ENCODE results near the gene TMEM35A. TPM values are rescaled to one million over a fixed set of nuclear protein-coding genes. Genes with fewer than 3 reads are reported as not detected.
"Not testable (repeated sequence)": the region's sequence is repeated elsewhere in the genome, so short reads cannot be mapped to it uniquely, and the experiment has no call there.

The TMEM35A gene, protein sequence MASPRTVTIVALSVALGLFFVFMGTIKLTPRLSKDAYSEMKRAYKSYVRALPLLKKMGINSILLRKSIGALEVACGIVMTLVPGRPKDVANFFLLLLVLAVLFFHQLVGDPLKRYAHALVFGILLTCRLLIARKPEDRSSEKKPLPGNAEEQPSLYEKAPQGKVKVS
- total RNA-seq, result 0.16 TPM
- long read RNA-seq, result 0 reads

DNA sequence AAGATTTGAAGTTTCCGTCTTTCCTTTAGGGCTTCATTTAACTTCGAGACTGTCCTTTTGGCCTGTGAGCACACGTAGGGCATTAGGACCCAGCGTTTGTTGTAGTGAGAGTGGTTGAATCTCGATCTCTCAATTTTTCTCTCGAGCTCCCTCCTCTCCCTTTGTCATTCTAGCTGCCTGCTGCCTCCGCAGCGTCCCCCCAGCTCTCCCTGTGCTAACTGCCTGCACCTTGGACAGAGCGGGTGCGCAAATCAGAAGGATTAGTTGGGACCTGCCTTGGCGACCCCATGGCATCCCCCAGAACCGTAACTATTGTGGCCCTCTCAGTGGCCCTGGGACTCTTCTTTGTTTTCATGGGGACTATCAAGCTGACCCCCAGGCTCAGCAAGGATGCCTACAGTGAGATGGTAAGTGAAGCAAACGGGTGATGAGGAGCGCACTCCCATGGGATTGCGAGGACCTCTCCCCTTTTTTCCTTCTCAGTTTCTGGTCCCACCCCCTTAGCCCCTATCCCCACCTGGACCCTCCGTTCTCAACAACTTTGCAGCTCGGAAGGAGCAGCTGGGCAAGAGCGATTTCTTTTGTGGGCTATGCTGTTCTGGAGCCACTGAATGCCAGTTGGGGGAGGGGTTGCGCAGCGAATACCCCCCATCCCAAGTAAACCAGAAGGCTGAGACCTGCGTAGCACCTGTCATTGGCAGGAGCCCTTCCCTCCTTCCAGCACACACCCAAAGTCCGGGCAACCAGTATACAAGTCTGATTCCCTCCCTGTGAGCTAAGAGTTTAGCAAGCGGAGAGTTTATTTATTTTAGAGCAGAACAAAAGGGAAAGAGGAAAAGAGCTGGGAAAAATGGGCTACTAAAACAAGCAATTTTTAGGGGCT is at the start of gene TMEM35A:
TMEM35A (plus strand) TSS at position 164 of the 883 bp plus-strand sequence; CDS start at position 288, 124 bp downstream.
- ATAC-seq (no peak), DNase-seq (ENCODE audit: missing footprints) (no peak)
- intact Hi-C loops (cut with DNase I), result no loop called here

DNA sequence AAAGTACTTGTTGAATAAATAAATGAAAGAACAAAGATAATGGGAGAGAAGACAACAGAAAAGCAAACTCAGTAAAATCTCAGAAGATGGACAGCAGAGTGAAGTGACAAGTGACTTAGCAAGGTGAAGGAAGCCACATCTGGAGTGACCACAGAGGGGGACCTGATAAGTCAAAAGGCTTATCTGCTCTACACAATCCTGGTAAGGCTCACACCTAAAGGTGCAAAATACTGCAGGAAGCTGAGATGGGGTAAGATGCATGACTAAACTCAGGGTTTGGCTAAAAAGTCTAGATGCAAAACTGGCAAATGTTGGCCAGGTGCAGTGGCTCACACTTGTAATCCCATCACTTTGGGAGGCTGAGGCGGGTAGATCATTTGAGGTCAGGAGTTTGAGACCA is 49.0 kb upstream of the TMEM35A start:
- ATAC-seq, result no peak
- no peak for DNase-seq (ENCODE audit: missing footprints)
- intact Hi-C loops (cut with DNase I), result no loop called here

GRCh38 chrX:101037231-101037630 is 41.4 kb upstream of the TMEM35A start:
- intact Hi-C loops (cut with DNase I), result no loop called here
- ATAC-seq, result no peak
- DNase-seq (ENCODE audit: missing footprints), result no peak

DNA sequence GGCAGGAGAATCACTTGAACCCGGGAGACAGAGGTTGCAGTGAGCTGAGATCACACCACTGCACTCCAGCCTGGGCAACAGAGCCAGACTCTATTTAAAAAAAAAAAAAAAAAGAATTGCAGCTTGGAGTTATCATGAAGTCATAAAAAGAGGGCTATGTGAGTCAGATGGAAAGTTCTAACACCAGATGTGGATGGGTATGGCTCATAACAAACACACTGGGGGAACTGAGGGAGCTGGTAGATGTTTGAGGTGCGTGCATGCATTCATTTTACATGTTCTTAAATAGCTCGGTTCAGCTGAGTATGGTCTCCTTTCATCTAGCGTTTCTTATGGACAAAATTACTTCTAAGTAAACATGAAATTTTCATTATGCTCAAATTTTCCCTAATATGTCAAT is 38.5 kb upstream of the TMEM35A start:
- DNase-seq (ENCODE audit: missing footprints), result no peak
- intact Hi-C loops (cut with DNase I), result no loop called here
- no peak for ATAC-seq

GRCh38 chrX:101051153-101051548 is 27.5 kb upstream of the TMEM35A start:
- intact Hi-C loops (cut with DNase I), result no loop called here
- no peak for DNase-seq (ENCODE audit: missing footprints)
- ATAC-seq, result no peak

- intact Hi-C loops (cut with DNase I), result no loop called here
- ATAC-seq (peak; percentile 99), DNase-seq (ENCODE audit: missing footprints) (peak; percentile 91)
Observed at GRCh38 chrX:101051549-101052302, 27.0 kb upstream of the TMEM35A start, which contains the start of gene TRMT2B. Gene TRMT2B, minus strand, starts transcription at chrX:101052111. Its CDS starts 9,822 bp downstream, at chrX:101042289.

DNA sequence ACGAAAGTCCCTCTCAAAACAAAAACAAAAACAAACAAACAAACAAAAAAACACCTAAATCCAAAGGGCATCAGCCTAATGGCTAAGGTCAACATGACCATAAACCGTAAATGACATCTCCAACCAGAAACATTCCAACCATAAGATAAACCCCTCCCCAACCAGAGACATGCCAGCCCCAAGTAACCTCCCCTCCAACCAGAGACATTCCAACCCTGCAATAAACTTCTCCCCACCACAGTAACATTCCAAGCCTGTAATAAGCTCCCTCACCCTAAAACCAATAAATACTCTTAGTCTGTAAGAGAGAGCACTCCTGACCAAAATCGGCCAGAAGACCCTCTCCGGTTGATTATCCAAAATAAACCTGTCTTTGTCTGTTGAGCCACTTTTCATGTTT is 22.1 kb upstream of the TMEM35A start:
- DNase-seq (ENCODE audit: missing footprints); intact Hi-C loops (cut with DNase I); ATAC-seq: not testable (repeated sequence)

- intact Hi-C loops (cut with DNase I), result no loop called here
- ATAC-seq, result no peak
Observed at GRCh38 chrX:101057093-101057714, 21.5 kb upstream of the TMEM35A start.

GRCh38 chrX:101062176-101062575 is 16.5 kb upstream of the TMEM35A start:
- intact Hi-C loops (cut with DNase I), result no loop called here
- no peak for ATAC-seq

More at GRCh38 chrX:101057093-101057714, 21.5 kb upstream of the TMEM35A start:
- DNase-seq (ENCODE audit: missing footprints), result no peak

GRCh38 chrX:101071582-101071981 is 7.1 kb upstream of the TMEM35A start:
- DNase-seq (ENCODE audit: missing footprints) (no peak), ATAC-seq (no peak)
- intact Hi-C loops (cut with DNase I), result no loop called here

More at GRCh38 chrX:101062176-101062575, 16.5 kb upstream of the TMEM35A start:
- no peak for DNase-seq (ENCODE audit: missing footprints)

- intact Hi-C loops (cut with DNase I), result no loop called here
- no peak for DNase-seq (ENCODE audit: missing footprints)
- ATAC-seq, result no peak
Observed at GRCh38 chrX:101079736-101080270, 1.1 kb downstream of the TMEM35A start.

DNA sequence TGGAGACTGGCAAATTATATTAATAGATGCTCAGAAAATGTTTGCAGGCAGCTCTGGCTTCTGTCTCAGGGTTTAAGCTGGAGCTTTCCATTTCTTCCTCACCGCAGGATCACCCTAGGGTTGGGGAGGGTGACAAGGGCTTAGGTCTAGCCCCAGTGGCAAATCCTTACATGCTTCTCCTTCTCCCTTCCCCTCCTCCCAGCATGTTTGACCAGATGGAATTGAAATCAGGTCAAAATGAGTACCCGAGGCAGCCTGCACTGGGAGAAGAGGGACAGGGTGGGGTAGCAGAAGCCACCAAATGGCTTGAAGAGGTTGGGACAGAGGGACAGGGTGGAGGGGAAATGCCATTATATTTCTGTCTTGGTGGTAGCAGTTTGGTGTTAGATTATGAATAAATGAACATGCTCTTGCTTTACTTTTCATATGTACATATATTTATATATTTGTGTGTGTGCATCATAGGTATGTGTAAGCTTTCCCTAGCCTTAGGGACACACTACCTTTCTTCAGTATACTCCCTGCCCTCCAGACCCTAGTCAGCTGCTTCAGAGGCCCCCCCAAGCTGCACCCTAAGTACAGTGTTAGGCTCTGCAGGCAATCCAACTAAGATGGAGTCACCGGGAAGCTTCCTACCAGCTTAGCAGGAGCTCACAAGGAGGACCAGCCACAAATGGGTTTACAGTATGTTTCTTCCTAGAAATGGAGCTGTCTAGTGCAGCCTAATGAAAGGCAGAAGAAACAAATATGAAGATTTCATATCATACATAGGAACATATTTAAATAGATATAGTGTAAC is 1.8 kb downstream of the TMEM35A start:
- intact Hi-C loops (cut with DNase I), result no loop called here
- ATAC-seq (no peak), DNase-seq (ENCODE audit: missing footprints) (no peak)

GRCh38 chrX:101081231-101081630 is 2.6 kb downstream of the TMEM35A start:
- no peak for ATAC-seq
- intact Hi-C loops (cut with DNase I), result no loop called here

DNA sequence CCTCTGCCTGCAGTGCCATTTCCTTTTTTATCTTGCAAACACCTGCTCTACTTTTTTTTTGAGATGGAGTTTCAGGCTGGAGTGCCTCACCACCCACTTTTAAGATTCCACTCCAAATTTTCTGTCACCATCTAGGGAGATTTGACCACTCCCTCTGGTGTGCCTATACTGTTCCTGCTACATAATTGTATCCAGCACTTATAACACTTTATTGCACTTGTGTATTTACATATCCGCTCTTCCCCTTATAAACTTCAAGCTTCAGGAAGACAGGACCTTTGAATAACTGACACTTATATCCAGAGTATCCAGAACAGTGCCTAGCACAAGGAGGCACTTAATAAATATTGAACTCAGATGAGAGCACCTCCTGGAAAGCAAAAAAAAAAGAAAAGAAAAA is 13.1 kb downstream of the TMEM35A start:
- no peak for DNase-seq (ENCODE audit: missing footprints)
- intact Hi-C loops (cut with DNase I), result no loop called here

More at GRCh38 chrX:101081231-101081630, 2.6 kb downstream of the TMEM35A start:
- DNase-seq (ENCODE audit: missing footprints), result no peak

GRCh38 chrX:101097546-101098453 is 19.1 kb downstream of the TMEM35A start, which contains the start of gene CENPI:
Gene CENPI, plus strand, starts transcription at chrX:101098204. Its CDS starts 2,867 bp downstream, at chrX:101101071.
- intact Hi-C loops (cut with DNase I), result no loop called here
- ATAC-seq, result peak; percentile 100

More for the DNA sequence above, 13.1 kb downstream of the TMEM35A start:
- ATAC-seq, result no peak

DNA sequence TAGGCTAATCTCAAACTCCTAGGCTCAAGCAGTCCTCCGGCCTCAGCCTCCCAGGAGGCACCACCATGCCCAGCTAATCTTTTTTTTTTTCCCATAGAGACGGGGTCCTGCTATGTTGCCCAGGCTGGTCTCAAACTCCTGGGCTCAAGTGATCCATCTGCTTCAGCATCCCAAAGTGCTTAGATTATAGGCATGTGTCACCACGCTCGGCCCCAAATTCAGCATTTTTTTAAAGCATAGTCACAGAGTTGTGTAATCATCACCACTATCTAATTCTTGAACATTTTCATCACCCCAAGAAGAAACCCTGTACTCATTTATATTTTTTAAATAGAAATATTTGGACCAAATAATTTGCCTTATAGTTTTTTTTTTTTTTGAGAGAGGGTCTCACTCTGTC is 29.6 kb downstream of the TMEM35A start:
- no peak for DNase-seq (ENCODE audit: missing footprints)
- ATAC-seq, result no peak
- intact Hi-C loops (cut with DNase I), result no loop called here

More at GRCh38 chrX:101097546-101098453, 19.1 kb downstream of the TMEM35A start, which contains the start of gene CENPI:
- peak; percentile 95 for DNase-seq (ENCODE audit: missing footprints)

GRCh38 chrX:101117701-101118100 is 39.0 kb downstream of the TMEM35A start:
- DNase-seq (ENCODE audit: missing footprints) (no peak), ATAC-seq (no peak)
- intact Hi-C loops (cut with DNase I), result no loop called here

Measured in Right ventricle myocardium inferior (tissue), 1 donor.